ENCODE data around the gene HCLS1.

DNA sequence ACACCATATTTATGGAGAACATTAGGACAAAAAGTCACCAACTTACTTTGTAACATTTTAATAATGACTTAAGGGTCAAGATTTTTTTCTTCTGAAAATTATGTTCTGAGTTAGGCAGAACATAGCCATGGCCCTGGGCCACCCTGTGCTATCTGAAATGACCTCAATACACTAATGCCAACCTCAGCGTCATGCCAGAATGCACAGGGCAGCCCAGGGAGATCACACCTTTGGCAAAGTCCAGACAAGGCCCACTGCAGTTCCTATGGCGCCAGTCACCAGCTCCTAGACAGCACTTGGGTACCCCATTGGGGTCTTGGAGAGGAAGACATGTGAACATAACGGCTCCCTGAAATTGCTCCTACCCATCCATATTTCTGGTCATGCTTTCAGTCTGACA lies 33.1 kb downstream of the HCLS1 start:
- no peak for TF ChIP-seq POLR2AphosphoS5 (IDR thresholded peaks at IDR 0.05; ENCODE audit: low read depth, low read length)
- TF ChIP-seq POLR2A (IDR thresholded peaks at IDR 0.05; ENCODE audit: low read depth, low read length) = no peak
- no peak for TF ChIP-seq TAF1 (IDR thresholded peaks at IDR 0.05; ENCODE audit: low read depth, low read length)
- TF ChIP-seq POU2F2 (IDR thresholded peaks at IDR 0.05; ENCODE audit: low read depth, low read length) = no peak

Measured in GM12891 (cell line).